ENCODE measurements around the gene TMC1.

- TF ChIP-seq, protein P1, sequence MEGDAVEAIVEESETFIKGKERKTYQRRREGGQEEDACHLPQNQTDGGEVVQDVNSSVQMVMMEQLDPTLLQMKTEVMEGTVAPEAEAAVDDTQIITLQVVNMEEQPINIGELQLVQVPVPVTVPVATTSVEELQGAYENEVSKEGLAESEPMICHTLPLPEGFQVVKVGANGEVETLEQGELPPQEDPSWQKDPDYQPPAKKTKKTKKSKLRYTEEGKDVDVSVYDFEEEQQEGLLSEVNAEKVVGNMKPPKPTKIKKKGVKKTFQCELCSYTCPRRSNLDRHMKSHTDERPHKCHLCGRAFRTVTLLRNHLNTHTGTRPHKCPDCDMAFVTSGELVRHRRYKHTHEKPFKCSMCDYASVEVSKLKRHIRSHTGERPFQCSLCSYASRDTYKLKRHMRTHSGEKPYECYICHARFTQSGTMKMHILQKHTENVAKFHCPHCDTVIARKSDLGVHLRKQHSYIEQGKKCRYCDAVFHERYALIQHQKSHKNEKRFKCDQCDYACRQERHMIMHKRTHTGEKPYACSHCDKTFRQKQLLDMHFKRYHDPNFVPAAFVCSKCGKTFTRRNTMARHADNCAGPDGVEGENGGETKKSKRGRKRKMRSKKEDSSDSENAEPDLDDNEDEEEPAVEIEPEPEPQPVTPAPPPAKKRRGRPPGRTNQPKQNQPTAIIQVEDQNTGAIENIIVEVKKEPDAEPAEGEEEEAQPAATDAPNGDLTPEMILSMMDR (IDR thresholded peaks at IDR 0.05; ENCODE audit: borderline replicate concordance, extremely low read depth, low read length, poor library complexity, severe bottlenecking), result no peak
- no peak for TF ChIP-seq EZH2 (IDR thresholded peaks at IDR 0.05; ENCODE audit: borderline replicate concordance, low read depth, low read length, severe bottlenecking)
Observed at GRCh38 chr9:72726947-72727346, 205.5 kb downstream of the TMC1 start.
